AG09319 (cell line): ENCODE measurements around the gene CCDC83.
"Not testable (repeated sequence)": the region's sequence is repeated elsewhere in the genome, so short reads cannot be mapped to it uniquely, and the experiment has no call there.

Experiments used
- DNase-seq: peaks from one replicate; pipeline ENCODE4 v3.0.0-alpha.2; 2010; ENCODE audit warnings: low read depth; ENCODE audit errors: extremely low read depth
- TF ChIP-seq, protein P1 (sequence below): IDR thresholded peaks from 2 replicates; pipeline ENCODE4 v1.5.1; 2011; ENCODE audit warnings: low read depth, mild to moderate bottlenecking, inconsistent platforms, low read length, moderate library complexity

The CCDC83 gene

DNA sequence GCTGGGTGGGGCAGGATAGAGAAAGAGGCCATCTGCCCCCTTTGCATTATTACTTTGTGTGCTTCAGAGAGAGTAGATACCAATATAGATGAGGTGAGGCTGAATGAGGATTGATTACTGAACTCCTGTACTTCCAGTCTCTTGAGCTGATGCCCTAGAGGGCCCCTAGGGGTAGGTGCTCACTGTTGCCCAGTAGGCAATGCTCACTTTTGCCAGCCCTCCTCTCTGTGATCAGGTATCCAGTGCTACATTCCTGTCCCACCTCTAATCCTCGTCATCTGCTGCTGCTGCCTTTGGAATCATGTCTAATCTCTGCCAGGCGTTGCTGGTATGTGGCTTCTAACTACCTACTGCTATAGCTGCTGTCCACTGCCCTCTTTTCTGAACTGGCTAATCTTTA is 57.2 kb downstream of the CCDC83 start:
- TF ChIP-seq, protein P1, sequence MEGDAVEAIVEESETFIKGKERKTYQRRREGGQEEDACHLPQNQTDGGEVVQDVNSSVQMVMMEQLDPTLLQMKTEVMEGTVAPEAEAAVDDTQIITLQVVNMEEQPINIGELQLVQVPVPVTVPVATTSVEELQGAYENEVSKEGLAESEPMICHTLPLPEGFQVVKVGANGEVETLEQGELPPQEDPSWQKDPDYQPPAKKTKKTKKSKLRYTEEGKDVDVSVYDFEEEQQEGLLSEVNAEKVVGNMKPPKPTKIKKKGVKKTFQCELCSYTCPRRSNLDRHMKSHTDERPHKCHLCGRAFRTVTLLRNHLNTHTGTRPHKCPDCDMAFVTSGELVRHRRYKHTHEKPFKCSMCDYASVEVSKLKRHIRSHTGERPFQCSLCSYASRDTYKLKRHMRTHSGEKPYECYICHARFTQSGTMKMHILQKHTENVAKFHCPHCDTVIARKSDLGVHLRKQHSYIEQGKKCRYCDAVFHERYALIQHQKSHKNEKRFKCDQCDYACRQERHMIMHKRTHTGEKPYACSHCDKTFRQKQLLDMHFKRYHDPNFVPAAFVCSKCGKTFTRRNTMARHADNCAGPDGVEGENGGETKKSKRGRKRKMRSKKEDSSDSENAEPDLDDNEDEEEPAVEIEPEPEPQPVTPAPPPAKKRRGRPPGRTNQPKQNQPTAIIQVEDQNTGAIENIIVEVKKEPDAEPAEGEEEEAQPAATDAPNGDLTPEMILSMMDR = no peak
- no peak for DNase-seq

DNA sequence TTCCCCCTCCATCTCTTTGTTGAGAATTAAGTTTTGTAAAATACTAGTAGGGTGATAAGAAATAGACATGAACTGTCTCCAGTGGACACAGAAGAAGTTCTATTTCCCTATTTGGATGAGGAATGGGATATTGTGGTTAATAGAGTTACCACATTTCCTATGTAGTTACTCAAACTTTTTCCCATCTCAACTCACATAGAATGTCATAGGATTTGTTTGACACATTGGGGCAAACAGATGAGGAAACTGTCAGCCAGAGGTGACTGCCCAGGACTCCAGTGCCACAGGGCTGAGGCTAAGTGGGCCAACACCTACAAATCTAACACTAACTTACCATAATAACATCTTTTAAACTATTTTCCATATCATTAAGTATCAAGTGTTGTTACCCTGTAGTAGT is 58.3 kb downstream of the CCDC83 start:
- TF ChIP-seq, protein P1 = no peak
- no peak for DNase-seq

DNA sequence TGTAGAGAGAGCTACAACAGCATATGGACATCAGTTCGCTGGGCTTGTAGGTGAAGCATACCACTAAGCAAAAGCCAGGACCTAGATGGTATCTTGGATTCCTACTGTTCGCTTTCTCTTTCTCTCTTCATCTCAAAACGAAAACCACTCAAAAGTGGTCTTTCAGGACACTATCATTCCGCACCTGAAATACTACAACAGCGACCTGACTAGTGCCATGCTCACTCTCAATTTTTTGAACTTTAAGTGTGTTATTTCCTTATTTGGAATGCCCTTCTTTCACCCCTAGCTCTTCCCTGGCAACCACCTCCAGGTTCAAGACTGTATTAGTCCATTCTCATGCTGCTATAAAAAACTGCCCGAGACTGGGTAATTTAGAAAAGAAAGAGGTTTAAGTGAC is 59.2 kb downstream of the CCDC83 start:
- TF ChIP-seq, protein P1 = no peak

DNA sequence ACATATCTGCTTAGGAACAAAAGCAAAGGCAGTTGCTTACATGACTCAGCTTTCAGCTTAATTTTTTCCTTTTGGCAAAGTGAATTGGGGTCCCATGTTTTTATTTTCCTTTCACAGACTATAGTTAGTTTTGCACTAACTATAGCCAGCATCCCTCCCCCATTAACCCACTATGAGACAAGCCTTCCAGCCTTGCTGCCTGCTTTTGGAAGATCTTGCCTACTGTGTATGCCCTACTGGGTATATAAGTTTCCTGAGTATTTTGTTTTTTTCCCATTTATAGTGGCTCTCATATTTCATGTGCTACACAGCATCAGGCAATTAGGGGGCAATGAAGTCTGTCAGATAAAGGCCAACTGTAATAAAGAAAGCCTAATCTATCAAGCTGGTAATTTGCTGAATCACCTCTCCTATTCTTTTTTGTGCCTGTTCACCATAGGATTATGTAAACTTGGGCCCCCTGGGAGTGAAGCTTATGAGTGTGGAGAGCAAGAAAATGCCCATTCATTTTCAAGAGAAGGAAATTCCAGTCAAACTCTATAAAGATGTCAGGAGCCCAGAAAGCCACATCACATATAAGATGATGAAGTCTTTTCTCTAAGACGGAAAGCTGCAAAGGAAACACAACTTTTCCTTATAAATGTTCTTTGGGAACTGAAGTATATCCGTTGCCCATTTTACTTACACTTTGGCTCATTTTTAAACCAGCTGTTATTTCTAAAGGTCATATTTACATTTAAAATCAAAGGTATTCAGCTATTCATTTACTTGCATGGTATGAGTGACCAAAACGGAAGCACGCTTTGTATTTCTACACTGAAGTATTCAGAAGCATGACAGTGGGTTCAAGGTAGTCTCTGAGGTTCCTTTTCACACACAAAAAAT is 64.0 kb downstream of the CCDC83 start:
- TF ChIP-seq, protein P1 = no peak
- DNase-seq = no peak

More for the DNA sequence above, 59.2 kb downstream of the CCDC83 start:
- DNase-seq = no peak

DNA sequence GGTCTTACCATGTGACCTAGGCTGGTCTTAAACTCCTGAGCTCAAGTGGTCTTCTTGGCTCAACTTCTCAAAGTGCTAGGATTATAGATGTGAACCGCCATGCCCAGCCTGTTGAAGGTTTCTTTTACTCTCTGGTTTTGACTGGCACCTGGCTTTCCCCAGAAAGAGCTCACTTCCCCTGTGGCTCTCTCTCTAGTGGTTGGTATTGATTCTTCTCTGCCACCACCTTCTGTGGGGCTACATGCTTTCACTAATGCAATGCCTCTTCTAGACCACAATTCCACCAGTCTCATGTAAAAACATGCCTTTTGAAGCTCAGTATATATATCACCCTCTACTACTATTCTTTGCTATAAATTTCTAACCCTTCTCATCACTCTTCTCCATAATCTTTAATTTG is 67.2 kb downstream of the CCDC83 start:
- DNase-seq = no peak
- TF ChIP-seq, protein P1 = no peak

DNA sequence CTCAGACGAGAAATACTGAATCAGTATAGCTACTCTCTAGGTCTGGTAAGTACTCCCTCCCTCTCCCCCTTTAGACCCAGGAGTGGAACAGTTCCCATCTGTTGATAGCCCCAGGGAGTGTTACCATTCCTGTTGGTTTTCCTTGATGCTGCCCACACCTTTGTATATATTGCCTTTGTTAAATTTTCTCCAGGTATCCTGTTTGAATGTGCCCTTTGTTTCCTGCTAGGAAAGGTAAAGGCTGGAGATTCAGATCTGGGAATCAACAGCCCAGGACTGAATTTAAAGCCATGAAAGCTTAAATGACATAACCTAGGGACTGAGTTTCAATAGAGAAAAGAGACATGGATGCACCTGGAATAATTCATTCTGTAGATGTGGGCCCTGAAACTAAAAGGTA is 68.3 kb downstream of the CCDC83 start:
- DNase-seq = no peak
- TF ChIP-seq, protein P1 = no peak

DNA sequence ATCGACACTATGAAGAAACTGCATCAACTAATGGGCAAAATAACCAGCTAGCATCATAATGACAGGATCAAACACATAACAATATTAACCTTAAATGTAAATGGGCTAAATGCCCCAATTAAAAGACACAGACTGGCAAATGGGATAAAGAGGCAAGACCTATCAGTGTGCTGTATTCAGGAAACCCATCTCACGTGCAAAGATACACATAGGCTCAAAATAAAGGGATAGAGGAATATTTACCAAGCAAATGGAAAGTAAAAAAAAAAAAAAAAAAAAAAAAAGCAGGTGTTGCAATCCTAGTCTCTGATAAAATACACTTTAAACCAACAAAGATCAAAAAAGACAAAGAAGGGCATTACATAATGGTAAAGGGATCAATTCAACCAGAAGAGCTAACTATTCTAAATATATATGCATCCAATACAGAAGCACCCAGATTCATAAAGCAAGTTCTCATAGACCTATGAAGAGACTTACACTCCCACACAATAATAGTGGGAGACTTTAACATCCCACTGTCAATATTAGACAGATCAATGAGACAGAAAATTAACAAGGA is 71.6 kb downstream of the CCDC83 start:
- DNase-seq = not testable (repeated sequence)

DNA sequence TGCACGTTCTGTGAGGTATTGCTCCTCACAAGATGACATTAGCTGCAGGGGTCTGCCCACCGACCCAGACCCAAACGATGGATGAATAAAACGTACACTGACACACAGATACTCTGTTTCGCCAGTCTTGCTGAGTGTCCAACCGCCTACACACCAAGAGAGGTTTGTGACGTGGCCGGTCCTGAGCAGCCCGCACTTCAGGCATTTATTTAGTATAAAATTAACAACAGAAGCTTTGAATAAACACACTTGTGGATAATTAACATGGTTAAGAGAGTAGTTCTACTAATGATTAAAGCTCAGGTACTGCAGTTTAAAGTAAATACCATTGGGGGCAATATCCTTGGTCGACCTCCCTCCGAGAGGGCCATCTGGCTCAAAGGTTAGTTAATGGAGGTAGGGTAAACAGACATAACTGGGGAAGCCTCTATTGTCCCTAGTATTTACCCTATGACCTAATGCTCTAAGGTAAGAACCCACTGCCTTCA is 75.7 kb downstream of the CCDC83 start:
- no peak for DNase-seq
- TF ChIP-seq, protein P1 = no peak
